NCI-H2227 treated with DMSO at 0.1 percent for 48 hours (cell line): ENCODE results near the gene KCTD5.
A peak's percentile ranks its signal among the peaks of the same experiment; 100 is the strongest.

Experiments used
- DNase-seq: peaks from one replicate; lab custom pipeline; 2025; lab: John Stamatoyannopoulos, UW

KCTD5 gene

DNA sequence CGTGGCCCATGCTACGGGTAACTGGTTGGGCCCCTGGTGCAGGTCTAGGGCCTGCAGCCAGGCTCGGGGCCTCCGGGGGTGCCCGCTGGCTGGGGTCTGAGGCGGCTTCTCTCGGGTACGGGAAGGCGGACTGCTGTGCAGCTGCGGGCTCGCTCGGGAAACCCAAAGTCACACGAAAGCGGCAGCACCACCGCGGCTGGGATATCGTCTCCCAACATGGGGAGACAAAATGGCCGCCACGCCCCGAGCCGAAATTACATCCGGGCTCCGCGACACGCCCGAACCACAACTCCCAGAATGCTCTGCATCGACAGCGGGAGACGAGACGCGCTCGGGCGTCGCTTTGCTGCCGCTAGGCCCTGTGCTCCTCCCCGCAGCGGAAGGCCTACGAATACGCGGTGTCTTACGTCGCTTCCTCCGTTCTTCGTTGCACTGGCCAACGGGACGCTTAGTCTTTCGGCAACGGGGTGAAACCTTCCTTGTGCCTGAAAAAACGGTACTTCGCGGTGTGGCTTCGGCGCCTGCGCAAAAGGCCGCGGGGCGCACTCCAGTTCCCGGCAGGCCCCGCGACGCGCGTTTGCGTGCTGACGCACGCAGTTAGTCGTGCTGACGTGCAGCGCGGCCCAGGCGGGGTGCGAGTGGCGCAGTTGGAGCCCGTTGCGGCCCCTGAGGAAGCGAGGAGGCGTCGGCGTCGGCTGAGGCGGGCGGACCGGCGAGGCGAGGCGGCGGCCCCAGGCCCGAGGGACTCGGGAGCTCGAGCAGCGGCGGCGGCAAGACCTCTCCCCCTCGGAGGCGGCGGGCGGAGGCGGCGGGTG lies 69.9 kb downstream of the KCTD5 start, which contains the start of gene SRRM2:
TSS of gene SRRM2 (plus strand) at position 604 of the 815 bp plus-strand sequence. CDS start 3,727 bp downstream, outside the sequence.
- DNase-seq, result peak; percentile 99

DNA sequence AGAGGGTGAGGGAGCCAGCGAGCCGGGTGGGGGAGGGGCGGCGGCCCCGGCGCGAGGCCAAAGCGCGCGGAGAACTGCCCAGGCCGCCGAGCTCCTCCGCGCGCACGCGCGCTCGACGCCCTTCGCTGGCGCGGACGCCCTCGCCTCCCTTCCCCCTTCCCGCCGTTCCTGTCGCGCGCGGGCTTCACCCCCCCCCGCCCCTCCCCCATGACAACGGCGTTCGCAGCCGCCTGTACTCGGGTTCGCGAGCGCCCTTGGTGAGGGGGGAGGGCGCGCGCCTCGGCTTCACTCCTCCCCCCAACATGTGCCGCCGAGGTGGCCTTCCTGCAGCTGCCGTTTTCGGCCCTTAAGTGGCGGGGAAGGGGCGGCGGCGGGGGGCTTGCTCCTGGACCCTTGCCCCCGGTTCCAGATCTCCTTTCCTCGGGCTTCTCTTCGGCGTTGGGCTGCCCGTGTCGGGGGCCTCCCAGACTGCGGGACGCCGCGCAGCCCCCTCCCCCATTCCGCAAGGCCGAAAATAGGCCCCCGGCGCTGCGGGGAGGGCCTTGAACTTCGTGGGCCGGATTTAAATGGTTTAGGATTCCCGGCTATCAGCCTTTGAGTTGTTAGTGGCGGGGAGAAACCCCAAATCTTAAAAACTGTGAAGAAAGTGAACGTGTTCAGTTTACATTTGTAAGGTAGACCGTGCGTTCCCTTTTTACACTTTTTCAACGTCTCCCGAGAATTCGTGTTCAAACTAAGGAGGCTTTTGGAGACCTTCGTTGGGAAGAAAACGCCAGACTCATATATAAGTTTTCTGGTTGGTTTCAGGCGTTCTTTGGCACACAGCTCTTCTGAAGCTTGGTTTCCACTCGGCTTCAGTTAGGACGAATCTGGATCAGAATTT lies 70.8 kb downstream of the KCTD5 start:
- peak; percentile 85 for DNase-seq

DNA sequence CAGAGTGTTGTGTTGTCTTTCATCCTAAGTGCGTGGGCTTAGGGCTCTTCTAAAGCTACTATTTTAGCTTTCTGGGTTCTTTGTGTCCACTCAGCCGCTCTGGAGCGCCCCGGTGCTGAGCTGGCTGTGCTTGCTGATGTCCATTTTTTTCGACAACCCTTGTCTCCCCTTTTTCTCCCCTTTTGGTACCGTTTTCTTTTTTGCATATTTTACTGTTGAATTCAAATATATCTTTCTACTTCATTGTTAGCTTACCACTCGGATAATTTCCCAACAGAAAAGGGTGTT lies 71.4 kb downstream of the KCTD5 start:
- DNase-seq, result no peak

DNA sequence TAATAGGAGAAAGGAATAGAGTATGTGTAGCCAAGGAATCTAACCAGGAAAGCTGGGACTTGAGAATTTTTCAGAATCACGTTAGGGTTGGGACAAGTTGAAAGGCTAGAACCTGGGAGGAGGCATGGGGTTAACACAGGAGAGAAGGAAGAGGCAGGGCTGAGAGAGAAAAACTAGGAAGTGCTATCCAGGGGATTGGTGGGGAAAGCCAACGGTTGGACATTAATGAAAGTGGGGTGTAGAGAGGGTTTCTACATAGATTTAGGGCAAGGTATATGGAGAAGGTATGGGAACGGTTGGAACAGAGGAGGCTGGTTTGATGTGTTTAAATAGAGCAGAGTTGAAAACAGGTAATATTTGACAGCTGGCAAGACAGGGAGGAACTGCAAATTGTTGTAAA lies 72.8 kb downstream of the KCTD5 start:
- no peak for DNase-seq

DNA sequence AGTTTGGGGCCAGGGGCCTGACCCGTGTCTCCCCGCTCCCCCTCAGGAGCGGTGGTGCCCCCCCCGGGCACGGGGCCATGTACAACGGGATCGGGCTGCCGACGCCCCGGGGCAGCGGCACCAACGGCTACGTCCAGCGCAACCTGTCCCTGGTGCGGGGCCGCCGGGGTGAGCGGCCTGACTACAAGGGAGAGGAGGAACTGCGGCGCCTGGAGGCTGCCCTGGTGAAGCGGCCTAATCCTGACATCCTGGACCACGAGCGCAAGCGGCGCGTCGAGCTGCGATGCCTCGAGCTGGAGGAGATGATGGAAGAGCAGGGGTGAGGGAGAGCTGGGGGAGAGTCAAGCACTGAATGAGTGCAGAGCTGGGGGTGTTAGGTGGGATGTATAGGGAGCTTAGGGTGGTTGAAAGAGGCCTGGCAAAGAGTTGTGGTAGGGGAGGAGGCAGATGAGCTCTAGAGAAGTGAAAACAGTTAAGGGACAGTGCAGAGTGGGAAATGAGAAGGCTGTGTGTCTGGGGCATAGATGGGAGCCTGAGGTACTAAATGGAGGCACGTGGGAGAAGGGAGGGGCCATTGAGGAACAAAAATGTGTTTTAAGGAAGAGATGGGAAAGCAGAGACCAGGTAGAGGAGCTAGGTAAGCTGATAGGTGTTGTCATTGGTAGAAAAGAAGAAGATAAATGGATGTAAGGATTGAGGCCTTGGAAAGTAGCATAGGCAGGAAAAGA lies 74.1 kb downstream of the KCTD5 start:
- DNase-seq, result no peak

DNA sequence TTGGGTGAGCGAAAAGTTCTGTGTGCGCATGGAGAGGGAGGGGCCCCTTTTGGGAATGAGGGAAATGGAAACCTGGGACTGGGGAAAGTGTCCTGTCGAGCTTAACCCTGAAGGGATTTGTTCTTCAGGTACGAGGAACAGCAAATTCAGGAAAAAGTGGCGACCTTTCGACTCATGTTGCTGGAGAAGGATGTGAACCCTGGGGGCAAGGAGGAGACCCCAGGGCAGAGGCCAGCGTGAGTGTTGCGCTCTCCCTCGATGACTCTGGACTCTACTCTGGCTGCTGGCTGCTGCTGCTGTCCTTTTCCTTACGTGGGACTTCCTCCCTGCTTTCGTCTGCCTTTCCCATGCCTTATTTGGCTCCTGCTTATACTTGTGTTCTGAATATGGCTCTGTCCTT lies 75.0 kb downstream of the KCTD5 start:
- no peak for DNase-seq
